VCaP (cell line): Measurements from ENCODE around the gene PPY.

Source experiments
- H3K27ac ChIP-seq: fragments of 450-650 bp; 2 replicates; pipeline ENCODE4 v1.5.1; 2017
- TF ChIP-seq, protein P1 (sequence below): fragments of 450-650 bp; conservative IDR thresholded peaks from 2 replicates; pipeline ENCODE4 v1.5.1; 2017; ENCODE audit warnings: mild to moderate bottlenecking, moderate library complexity

PPY gene

DNA sequence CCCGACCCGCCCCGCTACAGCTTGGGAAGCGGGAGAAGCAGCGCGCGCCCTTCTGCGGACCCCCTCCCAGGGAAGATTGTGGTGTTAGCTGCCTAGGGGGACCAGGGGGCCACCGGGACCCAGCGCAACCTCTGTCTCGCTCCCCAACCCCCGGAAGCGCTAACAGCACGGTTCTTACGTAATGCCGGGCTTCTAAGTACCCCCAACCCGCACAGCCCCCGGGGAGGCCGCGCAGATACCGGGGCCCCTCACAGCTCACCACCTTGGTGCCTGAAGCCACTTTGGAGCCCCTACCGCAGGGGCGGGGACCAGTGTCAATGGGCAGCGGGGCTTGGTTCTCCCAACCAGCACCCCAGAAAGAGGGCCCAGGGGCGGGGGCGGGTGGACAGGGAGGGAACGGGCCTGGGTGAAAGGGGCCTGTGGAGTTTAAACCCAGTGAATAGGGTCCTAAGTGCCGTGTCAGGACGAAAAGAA, 35.3 kb downstream of the PPY start:
- H3K27ac ChIP-seq, result peak overlapping the region; percentile 40; the same call in 1 of the 2 replicates

GRCh38 chr17:43905985-43906852, 36.1 kb downstream of the PPY start:
- TF ChIP-seq, protein P1, sequence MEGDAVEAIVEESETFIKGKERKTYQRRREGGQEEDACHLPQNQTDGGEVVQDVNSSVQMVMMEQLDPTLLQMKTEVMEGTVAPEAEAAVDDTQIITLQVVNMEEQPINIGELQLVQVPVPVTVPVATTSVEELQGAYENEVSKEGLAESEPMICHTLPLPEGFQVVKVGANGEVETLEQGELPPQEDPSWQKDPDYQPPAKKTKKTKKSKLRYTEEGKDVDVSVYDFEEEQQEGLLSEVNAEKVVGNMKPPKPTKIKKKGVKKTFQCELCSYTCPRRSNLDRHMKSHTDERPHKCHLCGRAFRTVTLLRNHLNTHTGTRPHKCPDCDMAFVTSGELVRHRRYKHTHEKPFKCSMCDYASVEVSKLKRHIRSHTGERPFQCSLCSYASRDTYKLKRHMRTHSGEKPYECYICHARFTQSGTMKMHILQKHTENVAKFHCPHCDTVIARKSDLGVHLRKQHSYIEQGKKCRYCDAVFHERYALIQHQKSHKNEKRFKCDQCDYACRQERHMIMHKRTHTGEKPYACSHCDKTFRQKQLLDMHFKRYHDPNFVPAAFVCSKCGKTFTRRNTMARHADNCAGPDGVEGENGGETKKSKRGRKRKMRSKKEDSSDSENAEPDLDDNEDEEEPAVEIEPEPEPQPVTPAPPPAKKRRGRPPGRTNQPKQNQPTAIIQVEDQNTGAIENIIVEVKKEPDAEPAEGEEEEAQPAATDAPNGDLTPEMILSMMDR, result no peak

More for the DNA sequence above, 35.3 kb downstream of the PPY start:
- TF ChIP-seq, protein P1, result no peak

DNA sequence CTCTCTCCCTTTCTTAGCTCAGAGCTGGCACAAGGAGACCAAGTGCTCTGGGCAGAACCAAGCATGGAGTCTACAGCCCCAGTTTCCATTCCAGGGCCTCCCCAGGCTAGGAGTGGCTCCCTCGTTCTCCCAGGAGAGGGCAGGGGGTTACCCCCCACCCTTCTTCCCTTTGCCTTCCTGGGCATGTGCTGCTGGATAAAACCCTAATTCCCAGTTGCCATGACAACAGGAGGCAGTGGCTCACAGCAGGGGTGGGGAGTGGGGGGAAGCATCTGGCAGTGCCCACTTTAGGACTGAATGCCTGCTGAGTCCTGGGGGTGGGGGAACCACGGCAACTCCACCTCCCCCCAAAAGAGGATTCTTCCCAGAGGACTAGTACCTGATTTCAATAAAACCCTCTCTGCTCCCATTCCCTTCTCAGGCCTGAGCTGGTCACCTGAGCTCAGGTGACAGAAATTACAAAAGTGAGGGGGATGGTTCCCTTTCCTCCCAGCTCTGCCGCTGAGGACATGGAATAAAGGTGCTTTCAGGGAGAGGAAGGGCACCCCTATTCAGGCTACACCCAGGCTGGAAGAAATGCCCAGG, 36.8 kb downstream of the PPY start:
- H3K27ac ChIP-seq, result no peak overlapping the region; the same call in 1 of the 2 replicates
- TF ChIP-seq, protein P1, result no peak

More at GRCh38 chr17:43905985-43906852, 36.1 kb downstream of the PPY start:
- H3K27ac ChIP-seq, result peak overlapping the region; percentile 40; the same call in 1 of the 2 replicates

GRCh38 chr17:43901861-43902589, 40.3 kb downstream of the PPY start:
- H3K27ac ChIP-seq, result no peak overlapping the region
- TF ChIP-seq, protein P1, result no peak

DNA sequence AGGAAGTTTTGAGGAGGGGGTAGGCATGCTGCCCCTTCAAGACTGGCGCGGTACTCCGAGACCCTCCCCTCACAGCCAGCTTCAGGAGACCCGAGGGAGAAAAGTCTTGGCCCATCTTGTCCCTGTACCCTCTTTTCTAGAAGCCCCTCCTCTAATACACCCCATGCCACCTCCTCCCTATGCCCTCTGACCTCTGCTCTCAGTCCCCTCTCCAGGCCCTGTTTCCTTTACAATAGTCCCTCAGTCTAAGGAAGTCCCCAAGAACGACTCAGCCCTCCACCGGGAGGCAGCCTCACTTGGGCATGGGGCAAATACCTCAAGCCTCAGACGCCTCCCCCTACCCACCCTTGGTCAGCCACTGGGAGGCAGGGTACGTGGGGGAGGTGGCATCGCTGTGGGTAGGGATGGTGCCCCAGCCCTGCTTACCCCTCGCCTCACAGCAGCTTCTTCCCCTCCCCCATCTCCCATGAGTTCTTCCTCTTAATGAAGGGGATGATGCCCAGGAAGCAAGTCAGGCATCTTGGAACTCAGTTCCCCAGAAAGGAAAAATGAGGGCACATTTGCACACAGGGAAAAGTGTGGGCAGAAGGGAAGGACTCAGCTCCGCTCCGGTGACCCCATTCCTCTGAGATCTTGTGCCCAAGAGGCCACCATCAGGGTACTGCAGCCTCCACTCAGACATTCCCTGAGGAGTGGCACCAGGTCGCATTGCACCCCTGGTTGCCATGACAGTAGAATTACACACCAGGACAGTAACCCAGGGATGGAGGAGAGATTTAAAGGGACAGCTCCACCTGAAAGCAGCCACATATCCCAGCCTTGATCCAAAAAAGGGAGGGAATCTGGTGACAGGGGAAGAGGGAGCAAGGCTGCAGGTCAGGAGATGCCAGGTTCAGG, 41.2 kb downstream of the PPY start:
- peak overlapping the region; percentile 62; the same call in 1 of the 2 replicates for H3K27ac ChIP-seq
- TF ChIP-seq, protein P1, result no peak

DNA sequence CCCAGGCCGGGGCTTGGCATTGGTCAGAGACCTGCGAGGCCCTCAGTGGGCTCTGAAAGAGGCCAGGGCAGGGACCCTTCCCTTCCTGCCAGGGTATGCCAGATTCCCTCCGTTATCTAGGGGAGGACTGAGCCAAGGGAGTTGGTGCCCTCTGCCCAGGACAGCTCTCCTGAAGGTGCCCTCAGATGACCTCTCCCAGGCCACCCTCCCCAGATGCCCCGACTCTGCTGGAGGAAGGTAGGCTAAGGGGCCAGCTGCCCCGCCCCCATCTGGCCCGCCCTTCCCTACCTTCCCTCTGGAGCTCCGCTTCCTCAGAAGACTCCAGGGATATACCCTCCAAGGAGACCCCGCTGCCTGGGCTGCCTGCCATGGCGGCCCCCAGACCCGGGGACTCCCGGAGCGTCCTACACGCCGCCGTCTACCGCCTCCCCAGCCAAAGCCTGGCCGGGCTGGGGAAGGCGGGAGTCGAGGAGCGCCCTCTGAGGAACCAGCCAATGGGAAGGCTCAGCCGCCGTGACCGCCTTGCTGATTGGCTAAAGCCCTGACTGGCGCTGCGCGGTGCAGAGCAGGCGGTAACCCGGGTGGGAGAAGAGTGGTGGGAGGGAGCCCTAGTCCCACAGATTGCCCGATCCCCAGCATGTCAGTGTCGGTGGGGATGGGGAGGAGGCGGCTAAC, 42.0 kb downstream of the PPY start:
- TF ChIP-seq, protein P1, result no peak
- peak overlapping the region; percentile 62; the same call in 1 of the 2 replicates for H3K27ac ChIP-seq
